ENCODE results near the gene SDR39U1. TPM values are rescaled to one million over a fixed set of nuclear protein-coding genes. Genes with fewer than 3 reads are reported as not detected.
A peak's percentile ranks its signal among the peaks of the same experiment; 100 is the strongest.

Gene SDR39U1
- total and polyA plus RNA-seq, 10 of the 15 experiments (the other 5 are each of a cell fraction or from before 2014, with no cell fraction given), result 14.0 to 89.3 (median 42.2) TPM

GRCh38 chr14:24463884-24464785 is 21.6 kb upstream of the SDR39U1 start (continued):
- TF ChIP-seq STAT1 (conservative IDR thresholded peaks at IDR 0.05), result no peak

DNA sequence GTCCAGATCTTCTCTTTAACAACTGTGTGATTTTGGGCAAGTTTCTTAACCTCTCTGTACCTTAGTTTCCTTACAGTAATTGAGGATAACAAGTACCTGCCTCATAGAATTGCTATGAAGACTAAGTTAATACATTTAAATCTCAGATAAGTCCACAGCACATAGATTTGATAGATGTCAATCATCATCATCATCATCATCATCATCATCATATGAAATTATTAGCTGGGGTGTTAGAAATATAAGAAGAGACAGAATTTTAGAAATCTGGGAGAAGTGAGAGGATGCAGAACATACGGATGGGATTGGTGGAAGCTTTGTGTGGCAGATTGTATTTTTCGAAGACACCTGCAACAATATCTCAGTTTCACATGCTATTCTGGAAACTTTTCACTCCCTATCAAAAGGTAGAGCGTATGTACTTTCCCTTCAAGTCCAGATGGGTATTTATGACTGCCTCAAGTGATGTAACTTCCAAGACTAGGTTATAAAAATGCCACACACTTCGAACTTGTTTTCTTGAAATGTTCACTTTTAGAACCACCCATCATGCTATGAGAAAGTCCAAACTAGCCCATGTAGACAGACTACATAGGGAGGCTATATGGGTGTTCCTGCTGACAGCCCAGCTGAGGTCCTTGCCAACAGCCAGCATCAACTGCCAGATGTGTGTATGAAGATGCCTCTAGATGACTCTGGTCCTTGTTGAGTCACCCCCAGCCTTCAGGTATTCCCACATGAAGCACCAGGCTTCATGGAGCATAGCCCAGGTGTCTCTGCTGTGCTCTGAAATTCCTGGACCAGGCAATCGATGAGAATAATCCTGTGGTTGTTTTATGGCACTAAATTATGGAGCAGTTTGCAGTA is 20.7 kb upstream of the SDR39U1 start:
- peak overlapping the region; percentile 42; the same call in 1 of the 2 replicates for H3K4me2 ChIP-seq (ENCODE audit: control insufficient read depth, insufficient read depth)
- no peaks in the 10 kb centered on the region for H3K36me3 ChIP-seq (ENCODE audit: control insufficient read depth in 2 of 2, insufficient read depth in 2 of 2, low read length in 1 of 2)
- H4K20me1 ChIP-seq (ENCODE audit: control insufficient read depth, insufficient read depth), result no peaks in the 10 kb centered on the region
- ChIA-PET SMC1A (ENCODE audit: uncharacterized antibody, unreplicated experiment) (no interaction called here), RAD21 (ENCODE audit: unreplicated experiment) (interaction anchor here (0.6 kb wide), 1 partner anchor 242 kb away, joined by 4 read pairs; no protein-coding TSS in a partner anchor), CTCF (no interaction called here), POLR2A (no interaction called here)
- no peak overlapping the region for H3K4me3 ChIP-seq
- H3K79me2 ChIP-seq (ENCODE audit: control insufficient read depth, insufficient read depth, low read length), result no peaks in the 10 kb centered on the region
- no peaks in the 10 kb centered on the region for H3K9me3 ChIP-seq (replicated peaks; ENCODE audit: control insufficient read depth, insufficient read depth, low read length)
- peak overlapping the region; percentile 31 for H3K27ac ChIP-seq (ENCODE audit: control insufficient read depth, insufficient read depth)
- H2AFZ ChIP-seq (ENCODE audit: control insufficient read depth, low read depth, low read length), result no peak overlapping the region
- DNase-seq (ENCODE audit: low read depth, low spot score) (peak; percentile 25), FAIRE-seq (peak; percentile 84), ATAC-seq (peak; percentile 85)
- no TSS peak for BruUV-seq (replicated peaks)
- H3K27me3 ChIP-seq (replicated peaks in 1 of 2; ENCODE audit: control insufficient read depth in 2 of 2, insufficient read depth in 2 of 2, low read length in 1 of 2), result no peaks in the 10 kb centered on the region
- no peak overlapping the region for H3K9ac ChIP-seq (ENCODE audit: control insufficient read depth, insufficient read depth, low read length)
- H3K4me1 ChIP-seq (ENCODE audit: control insufficient read depth, insufficient read depth, low read length), result peaks cover 7% of the 10 kb centered on the region
- in situ Hi-C loops (cut with MboI) (loop anchor here (5.0 kb wide), 1 partner anchor 49 kb away; no protein-coding TSS in a partner anchor), intact Hi-C loops (cut with micrococcal nuclease; ENCODE audit: unreplicated experiment) (no loop called here)
- WGBS (ENCODE audit: insufficient coverage, insufficient replicate concordance, low lambda C conversion rate, missing lambda C conversion rate), result 15% methylated on average over 5 of the region's 5 CpGs
- no peak for TF ChIP-seq CUX1 (IDR thresholded peaks at IDR 0.05; ENCODE audit: insufficient replicate concordance, low read depth, low read length)
- TF ChIP-seq MYB (IDR thresholded peaks at IDR 0.05; ENCODE audit: borderline replicate concordance, low read depth, low read length), result no peak
- peak; percentile 65; the same call in 1 of the 2 replicates for TF ChIP-seq NFIC (IDR thresholded peaks at IDR 0.05; ENCODE audit: low read depth, low read length)
- TF ChIP-seq, protein P1, sequence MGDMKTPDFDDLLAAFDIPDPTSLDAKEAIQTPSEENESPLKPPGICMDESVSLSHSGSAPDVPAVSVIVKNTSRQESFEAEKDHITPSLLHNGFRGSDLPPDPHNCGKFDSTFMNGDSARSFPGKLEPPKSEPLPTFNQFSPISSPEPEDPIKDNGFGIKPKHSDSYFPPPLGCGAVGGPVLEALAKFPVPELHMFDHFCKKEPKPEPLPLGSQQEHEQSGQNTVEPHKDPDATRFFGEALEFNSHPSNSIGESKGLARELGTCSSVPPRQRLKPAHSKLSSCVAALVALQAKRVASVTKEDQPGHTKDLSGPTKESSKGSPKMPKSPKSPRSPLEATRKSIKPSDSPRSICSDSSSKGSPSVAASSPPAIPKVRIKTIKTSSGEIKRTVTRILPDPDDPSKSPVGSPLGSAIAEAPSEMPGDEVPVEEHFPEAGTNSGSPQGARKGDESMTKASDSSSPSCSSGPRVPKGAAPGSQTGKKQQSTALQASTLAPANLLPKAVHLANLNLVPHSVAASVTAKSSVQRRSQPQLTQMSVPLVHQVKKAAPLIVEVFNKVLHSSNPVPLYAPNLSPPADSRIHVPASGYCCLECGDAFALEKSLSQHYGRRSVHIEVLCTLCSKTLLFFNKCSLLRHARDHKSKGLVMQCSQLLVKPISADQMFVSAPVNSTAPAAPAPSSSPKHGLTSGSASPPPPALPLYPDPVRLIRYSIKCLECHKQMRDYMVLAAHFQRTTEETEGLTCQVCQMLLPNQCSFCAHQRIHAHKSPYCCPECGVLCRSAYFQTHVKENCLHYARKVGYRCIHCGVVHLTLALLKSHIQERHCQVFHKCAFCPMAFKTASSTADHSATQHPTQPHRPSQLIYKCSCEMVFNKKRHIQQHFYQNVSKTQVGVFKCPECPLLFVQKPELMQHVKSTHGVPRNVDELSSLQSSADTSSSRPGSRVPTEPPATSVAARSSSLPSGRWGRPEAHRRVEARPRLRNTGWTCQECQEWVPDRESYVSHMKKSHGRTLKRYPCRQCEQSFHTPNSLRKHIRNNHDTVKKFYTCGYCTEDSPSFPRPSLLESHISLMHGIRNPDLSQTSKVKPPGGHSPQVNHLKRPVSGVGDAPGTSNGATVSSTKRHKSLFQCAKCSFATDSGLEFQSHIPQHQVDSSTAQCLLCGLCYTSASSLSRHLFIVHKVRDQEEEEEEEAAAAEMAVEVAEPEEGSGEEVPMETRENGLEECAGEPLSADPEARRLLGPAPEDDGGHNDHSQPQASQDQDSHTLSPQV (IDR thresholded peaks at IDR 0.05), result no peak
- peak; percentile 46; the same call in 1 of the 2 replicates for TF ChIP-seq FOXM1 (IDR thresholded peaks at IDR 0.05; ENCODE audit: low read depth, low read length)
- peak; percentile 63; the same call in 1 of the 2 replicates for TF ChIP-seq MEF2A (IDR thresholded peaks at IDR 0.05; ENCODE audit: insufficient read depth, low read depth, low read length)
- 0 out of 2 replicates have a peak, but pooled peaks have one; percentile 23 for TF ChIP-seq NFYB (IDR thresholded peaks at IDR 0.05; ENCODE audit: insufficient read depth, low read depth, low read length)
